ENCODE data around the gene COL5A3.

DNA sequence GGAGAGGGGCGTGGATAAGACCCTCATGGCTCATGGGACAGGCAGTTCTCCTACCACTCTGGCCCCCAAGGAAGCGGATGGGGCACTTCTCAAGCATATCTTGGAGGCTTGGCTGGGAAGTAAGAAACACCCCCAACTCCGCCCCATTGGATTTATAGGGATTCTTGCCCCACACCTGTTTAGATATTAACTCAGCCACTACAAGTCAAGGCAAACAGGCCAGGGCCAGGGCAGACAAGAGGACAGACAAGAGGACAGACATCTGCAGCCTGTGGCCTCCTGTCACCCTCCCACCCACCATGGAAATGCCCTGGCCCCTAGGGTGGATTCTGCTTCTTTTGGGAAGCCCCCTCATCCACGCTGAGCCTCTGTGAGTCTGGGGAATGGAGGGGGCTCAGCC is 27.1 kb upstream of the COL5A3 start:
- no peak for TF ChIP-seq EP300 (IDR thresholded peaks at IDR 0.05)
- TF ChIP-seq, protein P1, sequence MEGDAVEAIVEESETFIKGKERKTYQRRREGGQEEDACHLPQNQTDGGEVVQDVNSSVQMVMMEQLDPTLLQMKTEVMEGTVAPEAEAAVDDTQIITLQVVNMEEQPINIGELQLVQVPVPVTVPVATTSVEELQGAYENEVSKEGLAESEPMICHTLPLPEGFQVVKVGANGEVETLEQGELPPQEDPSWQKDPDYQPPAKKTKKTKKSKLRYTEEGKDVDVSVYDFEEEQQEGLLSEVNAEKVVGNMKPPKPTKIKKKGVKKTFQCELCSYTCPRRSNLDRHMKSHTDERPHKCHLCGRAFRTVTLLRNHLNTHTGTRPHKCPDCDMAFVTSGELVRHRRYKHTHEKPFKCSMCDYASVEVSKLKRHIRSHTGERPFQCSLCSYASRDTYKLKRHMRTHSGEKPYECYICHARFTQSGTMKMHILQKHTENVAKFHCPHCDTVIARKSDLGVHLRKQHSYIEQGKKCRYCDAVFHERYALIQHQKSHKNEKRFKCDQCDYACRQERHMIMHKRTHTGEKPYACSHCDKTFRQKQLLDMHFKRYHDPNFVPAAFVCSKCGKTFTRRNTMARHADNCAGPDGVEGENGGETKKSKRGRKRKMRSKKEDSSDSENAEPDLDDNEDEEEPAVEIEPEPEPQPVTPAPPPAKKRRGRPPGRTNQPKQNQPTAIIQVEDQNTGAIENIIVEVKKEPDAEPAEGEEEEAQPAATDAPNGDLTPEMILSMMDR (IDR thresholded peaks at IDR 0.05) = no peak

Measured in gastroesophageal sphincter (tissue), 3 donors.